K562 (cell line): ENCODE measurements around the gene IL17RA. TPM values are rescaled to one million over a fixed set of nuclear protein-coding genes. Genes with fewer than 3 reads are reported as not detected.

ENCODE experiments used
- ATAC-seq: fragments of 200-7000 bp; cut with Tn5 transposase; 3 replicates; pipeline ENCODE4 v1.9.1; 2020; ENCODE audit warnings: moderate library complexity
- BruUV-seq: library from RNA; stranded (reverse); fragments of 400-500 nt; replicated peaks from 2 replicates; lab custom pipeline; 2021; lab: Mats Ljungman, UMichigan
- CTCF ChIA-PET: fragments of 300-600 bp; formaldehyde crosslinking; extraction: SDS; loops from one replicate; lab custom pipeline; 2021; ENCODE audit warnings: low intra/inter-chr PET ratio; lab: Yijun Ruan, JAX
- POLR2A ChIA-PET: fragments of 300-600, 350-650 bp; sonication (Branson Sonifier 250); formaldehyde crosslinking; extraction: SDS; loops from one replicate; lab custom pipeline; 2021; ENCODE audit warnings: antibody characterized with exemption, inconsistent platforms; lab: Yijun Ruan, JAX
- DNase-seq, 4 experiments: peaks; one replicate each; pipeline versions ENCODE4 v3.0.0 to v3.0.0-alpha.2; 2011 to 2018; ENCODE audit warnings: low spot score in 3 of 4, mixed read lengths in 3 of 4; ENCODE audit errors: extremely low read depth in 1 of 4
- FAIRE-seq: peaks from 2 replicates; lab custom pipeline; 2011; peaks lifted over from hg19 to GRCh38; lab: Jason Lieb, UNC
- H2AFZ ChIP-seq: 2 replicates; pipeline ENCODE4 v1.6.0; 2011; ENCODE audit warnings: low read depth, low read length, control low read depth, inconsistent platforms
- H3K27ac ChIP-seq: fragments of 200-600 bp; 3 replicates; pipeline ENCODE4 v1.8.0; 2011; ENCODE audit warnings: low read depth, mild to moderate bottlenecking, control low read depth, inconsistent platforms, low read length, moderate library complexity, mixed read lengths; ENCODE audit errors: extremely low read depth
- H3K27me3 ChIP-seq, 2 experiments: fragments of 300-600 bp in 1 of 2; 2 replicates in 1 of 2; 3 replicates in 1 of 2; pipeline versions ENCODE4 v1.6.0 to v1.8.0; 2011; ENCODE audit warnings: inconsistent platforms in 2 of 2, low read length in 2 of 2, mild to moderate bottlenecking in 1 of 2, mixed read lengths in 1 of 2, moderate library complexity in 1 of 2; ENCODE audit not compliant: control insufficient read depth in 2 of 2, insufficient read depth in 2 of 2
- H3K36me3 ChIP-seq: fragments of 300-600 bp; 3 replicates; pipeline ENCODE4 v1.8.0; 2011; ENCODE audit warnings: mild to moderate bottlenecking, low read length, inconsistent platforms; ENCODE audit not compliant: control insufficient read depth, insufficient read depth
- H3K4me1 ChIP-seq, 2 experiments: fragments of 200-600 bp in 1 of 2; replicated peaks in 1 of 2; 2 replicates in 1 of 2; 3 replicates in 1 of 2; pipeline versions ENCODE4 v1.5.1 to v1.8.0; 2011; ENCODE audit warnings: inconsistent platforms in 2 of 2, low read length in 2 of 2, mild to moderate bottlenecking in 1 of 2, mixed read lengths in 1 of 2, moderate library complexity in 1 of 2; ENCODE audit not compliant: control insufficient read depth in 2 of 2, insufficient read depth in 2 of 2
- H3K4me2 ChIP-seq: 2 replicates; pipeline ENCODE4 v1.6.1; 2011; ENCODE audit warnings: low read length, control low read depth, inconsistent platforms, mixed read lengths; ENCODE audit not compliant: insufficient read depth
- H3K4me3 ChIP-seq: fragments of 200-600 bp; sonication (generic), shearing (Covaris generic); 2 replicates; pipeline ENCODE4 v1.5.1; 2016; ENCODE audit warnings: control low read depth, inconsistent platforms
- H3K79me2 ChIP-seq: fragments of 200-600 bp; 3 replicates; pipeline ENCODE4 v1.8.0; 2011; ENCODE audit warnings: low read length, inconsistent platforms; ENCODE audit not compliant: control insufficient read depth, insufficient read depth
- H3K9ac ChIP-seq, 2 experiments: 2 replicates each; pipeline versions ENCODE4 v1.6.0 to v1.6.1; 2011; ENCODE audit warnings: low read depth in 2 of 2, low read length in 2 of 2, control low read depth in 1 of 2, inconsistent platforms in 1 of 2, mild to moderate bottlenecking in 1 of 2, mixed read lengths in 1 of 2; ENCODE audit not compliant: insufficient read depth in 1 of 2
- H3K9me1 ChIP-seq: one replicate; pipeline ENCODE4 v1.6.0; 2011; ENCODE audit warnings: inconsistent platforms, mild to moderate bottlenecking, low read length, moderate library complexity; ENCODE audit not compliant: control insufficient read depth, insufficient read depth
- H3K9me3 ChIP-seq: replicated peaks from 2 replicates; pipeline ENCODE4 v1.5.1; 2011; ENCODE audit warnings: low read depth, low read length, inconsistent platforms; ENCODE audit not compliant: control insufficient read depth, insufficient read depth
- H4K20me1 ChIP-seq: replicated peaks from 2 replicates; pipeline ENCODE4 v1.6.1; 2011; ENCODE audit warnings: low read length, inconsistent platforms, mixed read lengths; ENCODE audit not compliant: control insufficient read depth, insufficient read depth
- EZH2 ChIP-seq: IDR thresholded peaks from 2 replicates; pipeline ENCODE4 v1.6.1; 2012; ENCODE audit warnings: low read depth, mild to moderate bottlenecking, inconsistent platforms, low read length, borderline replicate concordance
- SMARCA4 ChIP-seq: fragments of 450-650 bp; IDR thresholded peaks from 2 replicates; pipeline ENCODE4 v1.6.1; 2016
- ZNF224 ChIP-seq: sonication (generic); formaldehyde crosslinking; IDR thresholded peaks from 2 replicates; pipeline ENCODE4 v1.8.0; 2022; ENCODE audit warnings: mild to moderate bottlenecking, missing genetic modification reagents
- ZNF274 ChIP-seq: IDR thresholded peaks from 2 replicates; pipeline ENCODE4 v1.6.1; 2011; ENCODE audit warnings: low read depth, mild to moderate bottlenecking, low read length, moderate library complexity, borderline replicate concordance
- whole genome bisulfite sequencing: fragments of 100-300 bp; shearing (Covaris generic); methylation state at CpG from one replicate; pipeline ENCODE4 v1.1.6; 2016; ENCODE audit warnings: low coverage, mixed read lengths; ENCODE audit not compliant: insufficient coverage; ENCODE audit errors: missing lambda C conversion rate; 5-methylcytosine and 5-hydroxymethylcytosine counted together
- in situ Hi-C: fragments of 300-500 bp; cut with MboI; formaldehyde crosslinking; loops from 4 replicates; pipeline ENCODE4 v1.15.0; 2018; ENCODE audit warnings: inconsistent platforms, mixed read lengths
- intact Hi-C: fragments of 100-400 bp; cut with micrococcal nuclease; formaldehyde crosslinking; loops from 2 replicates; pipeline ENCODE4 v1.14.2; 2022
- polyA plus RNA-seq, 8 experiments: library from polyadenylated mRNA; depleted of rRNA in 4 of 8; stranded (reverse) in 5 of 8; unstranded in 3 of 8; fragments of >200 nt; fragmentation: Nextera tagmentation in 2 of 8; fragmentation: Illumina TruSeq in 1 of 8; extraction: Ambion mirVana in 2 of 8; extraction: Trizol in 1 of 8; gene quantifications; 2 replicates each; pipeline versions ENCODE4 v1.2.1 to v1.2.3, GENCODE V29; 2011 to 2014; ENCODE audit warnings: inconsistent platforms in 1 of 8, missing spikeins in 1 of 8
- total RNA-seq, 7 experiments: library from RNA; depleted of rRNA in 6 of 7; stranded (reverse); fragments of >200 nt in 6 of 7; fragmentation: Illumina TruSeq in 2 of 7; extraction: Trizol in 2 of 7; gene quantifications; 2 replicates each; pipeline versions ENCODE4 v1.2.1 to v1.2.3, GENCODE V29; 2011 to 2021; ENCODE audit warnings: low replicate concordance in 1 of 7
- TF ChIP-seq, protein P1 (sequence below), 2 experiments: IDR thresholded peaks in 1 of 2; conservative IDR thresholded peaks in 1 of 2; 2 replicates each; pipeline ENCODE4 v1.6.1; 2016; ENCODE audit warnings: low read depth in 2 of 2, mild to moderate bottlenecking in 1 of 2, missing compliant biosample characterization in 1 of 2, missing genetic modification characterization in 1 of 2, moderate library complexity in 1 of 2
- TF ChIP-seq, protein P2 (sequence below): fragments of 200-600 bp; sonication (generic); IDR thresholded peaks from one replicate; pipeline ENCODE4 v1.6.1; 2012; ENCODE audit warnings: mild to moderate bottlenecking, low read depth, low read length, inconsistent platforms

Gene IL17RA
- total and polyA plus RNA-seq, 9 of the 15 experiments (the other 6 are each of a cell fraction or from before 2014, with no cell fraction given): 0.17 to 11.8 (median 3.7) TPM

DNA sequence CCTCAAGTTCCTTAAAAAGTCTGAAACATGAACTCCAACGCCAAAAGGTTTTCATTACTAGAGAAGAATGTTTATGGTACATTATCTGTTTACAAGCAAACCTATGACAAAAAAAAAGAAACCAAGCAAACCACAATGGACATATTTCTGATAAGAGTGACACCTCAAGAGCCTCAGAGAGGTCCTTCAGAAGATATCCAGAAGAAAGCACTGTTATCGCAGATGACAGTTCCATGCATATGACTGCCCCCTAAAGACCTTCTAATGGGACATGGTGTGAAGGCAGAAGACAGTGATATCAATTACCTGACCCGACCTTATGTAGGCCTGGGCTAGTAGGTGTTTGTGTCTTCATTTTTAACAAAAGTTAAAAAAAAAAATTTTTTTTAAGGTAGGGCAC, 71.1 kb downstream of the IL17RA start:
- Histone ChIP-seq H3K36me3 (peaks cover 7% of the 10 kb centered on the region; the same call in 2 of the 3 replicates), H3K4me3 (no peak overlapping the region), H3K9me1 (no peaks in the 10 kb centered on the region), H3K27me3 (no peaks in the 10 kb centered on the region), H3K9ac (no peak overlapping the region), H3K4me1 (peaks cover 12 to 23% of the 10 kb centered on the region in 2 experiments; a peak in 4 of 5 replicates), H3K79me2 (peaks cover 17% of the 10 kb centered on the region), H3K9me3 (no peaks in the 10 kb centered on the region), H3K4me2 (0 out of 2 replicates have a peak overlapping the region, but pooled peaks have one; percentile 17), H2AFZ (no peak overlapping the region), H4K20me1 (peaks cover 10% of the 10 kb centered on the region), H3K27ac (no peak overlapping the region)
- ATAC-seq (peak; percentile 36), FAIRE-seq (peak; percentile 78), DNase-seq (peak in 3 of 4 experiments; percentile 29 to 61 (median 39))
- CTCF ChIA-PET: no interaction called here
- no TSS peak for BruUV-seq
- intact Hi-C loops: no loop called here
- WGBS: 5% methylated on average over 3 of the region's 3 CpGs
- POLR2A ChIA-PET: no interaction called here
- in situ Hi-C loops: no loop called here
- TF ChIP-seq EZH2: no peak
- TF ChIP-seq, protein P1, sequence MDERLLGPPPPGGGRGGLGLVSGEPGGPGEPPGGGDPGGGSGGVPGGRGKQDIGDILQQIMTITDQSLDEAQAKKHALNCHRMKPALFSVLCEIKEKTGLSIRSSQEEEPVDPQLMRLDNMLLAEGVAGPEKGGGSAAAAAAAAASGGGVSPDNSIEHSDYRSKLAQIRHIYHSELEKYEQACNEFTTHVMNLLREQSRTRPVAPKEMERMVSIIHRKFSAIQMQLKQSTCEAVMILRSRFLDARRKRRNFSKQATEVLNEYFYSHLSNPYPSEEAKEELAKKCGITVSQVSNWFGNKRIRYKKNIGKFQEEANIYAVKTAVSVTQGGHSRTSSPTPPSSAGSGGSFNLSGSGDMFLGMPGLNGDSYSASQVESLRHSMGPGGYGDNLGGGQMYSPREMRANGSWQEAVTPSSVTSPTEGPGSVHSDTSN (CRISPR knock-in tag; IDR thresholded peaks at IDR 0.05; ENCODE audit: low read depth): no peak
- TF ChIP-seq, protein P1 (tag; conservative IDR thresholded peaks at IDR 0.05; ENCODE audit: low read depth): peak; percentile 67
- TF ChIP-seq, protein P2, sequence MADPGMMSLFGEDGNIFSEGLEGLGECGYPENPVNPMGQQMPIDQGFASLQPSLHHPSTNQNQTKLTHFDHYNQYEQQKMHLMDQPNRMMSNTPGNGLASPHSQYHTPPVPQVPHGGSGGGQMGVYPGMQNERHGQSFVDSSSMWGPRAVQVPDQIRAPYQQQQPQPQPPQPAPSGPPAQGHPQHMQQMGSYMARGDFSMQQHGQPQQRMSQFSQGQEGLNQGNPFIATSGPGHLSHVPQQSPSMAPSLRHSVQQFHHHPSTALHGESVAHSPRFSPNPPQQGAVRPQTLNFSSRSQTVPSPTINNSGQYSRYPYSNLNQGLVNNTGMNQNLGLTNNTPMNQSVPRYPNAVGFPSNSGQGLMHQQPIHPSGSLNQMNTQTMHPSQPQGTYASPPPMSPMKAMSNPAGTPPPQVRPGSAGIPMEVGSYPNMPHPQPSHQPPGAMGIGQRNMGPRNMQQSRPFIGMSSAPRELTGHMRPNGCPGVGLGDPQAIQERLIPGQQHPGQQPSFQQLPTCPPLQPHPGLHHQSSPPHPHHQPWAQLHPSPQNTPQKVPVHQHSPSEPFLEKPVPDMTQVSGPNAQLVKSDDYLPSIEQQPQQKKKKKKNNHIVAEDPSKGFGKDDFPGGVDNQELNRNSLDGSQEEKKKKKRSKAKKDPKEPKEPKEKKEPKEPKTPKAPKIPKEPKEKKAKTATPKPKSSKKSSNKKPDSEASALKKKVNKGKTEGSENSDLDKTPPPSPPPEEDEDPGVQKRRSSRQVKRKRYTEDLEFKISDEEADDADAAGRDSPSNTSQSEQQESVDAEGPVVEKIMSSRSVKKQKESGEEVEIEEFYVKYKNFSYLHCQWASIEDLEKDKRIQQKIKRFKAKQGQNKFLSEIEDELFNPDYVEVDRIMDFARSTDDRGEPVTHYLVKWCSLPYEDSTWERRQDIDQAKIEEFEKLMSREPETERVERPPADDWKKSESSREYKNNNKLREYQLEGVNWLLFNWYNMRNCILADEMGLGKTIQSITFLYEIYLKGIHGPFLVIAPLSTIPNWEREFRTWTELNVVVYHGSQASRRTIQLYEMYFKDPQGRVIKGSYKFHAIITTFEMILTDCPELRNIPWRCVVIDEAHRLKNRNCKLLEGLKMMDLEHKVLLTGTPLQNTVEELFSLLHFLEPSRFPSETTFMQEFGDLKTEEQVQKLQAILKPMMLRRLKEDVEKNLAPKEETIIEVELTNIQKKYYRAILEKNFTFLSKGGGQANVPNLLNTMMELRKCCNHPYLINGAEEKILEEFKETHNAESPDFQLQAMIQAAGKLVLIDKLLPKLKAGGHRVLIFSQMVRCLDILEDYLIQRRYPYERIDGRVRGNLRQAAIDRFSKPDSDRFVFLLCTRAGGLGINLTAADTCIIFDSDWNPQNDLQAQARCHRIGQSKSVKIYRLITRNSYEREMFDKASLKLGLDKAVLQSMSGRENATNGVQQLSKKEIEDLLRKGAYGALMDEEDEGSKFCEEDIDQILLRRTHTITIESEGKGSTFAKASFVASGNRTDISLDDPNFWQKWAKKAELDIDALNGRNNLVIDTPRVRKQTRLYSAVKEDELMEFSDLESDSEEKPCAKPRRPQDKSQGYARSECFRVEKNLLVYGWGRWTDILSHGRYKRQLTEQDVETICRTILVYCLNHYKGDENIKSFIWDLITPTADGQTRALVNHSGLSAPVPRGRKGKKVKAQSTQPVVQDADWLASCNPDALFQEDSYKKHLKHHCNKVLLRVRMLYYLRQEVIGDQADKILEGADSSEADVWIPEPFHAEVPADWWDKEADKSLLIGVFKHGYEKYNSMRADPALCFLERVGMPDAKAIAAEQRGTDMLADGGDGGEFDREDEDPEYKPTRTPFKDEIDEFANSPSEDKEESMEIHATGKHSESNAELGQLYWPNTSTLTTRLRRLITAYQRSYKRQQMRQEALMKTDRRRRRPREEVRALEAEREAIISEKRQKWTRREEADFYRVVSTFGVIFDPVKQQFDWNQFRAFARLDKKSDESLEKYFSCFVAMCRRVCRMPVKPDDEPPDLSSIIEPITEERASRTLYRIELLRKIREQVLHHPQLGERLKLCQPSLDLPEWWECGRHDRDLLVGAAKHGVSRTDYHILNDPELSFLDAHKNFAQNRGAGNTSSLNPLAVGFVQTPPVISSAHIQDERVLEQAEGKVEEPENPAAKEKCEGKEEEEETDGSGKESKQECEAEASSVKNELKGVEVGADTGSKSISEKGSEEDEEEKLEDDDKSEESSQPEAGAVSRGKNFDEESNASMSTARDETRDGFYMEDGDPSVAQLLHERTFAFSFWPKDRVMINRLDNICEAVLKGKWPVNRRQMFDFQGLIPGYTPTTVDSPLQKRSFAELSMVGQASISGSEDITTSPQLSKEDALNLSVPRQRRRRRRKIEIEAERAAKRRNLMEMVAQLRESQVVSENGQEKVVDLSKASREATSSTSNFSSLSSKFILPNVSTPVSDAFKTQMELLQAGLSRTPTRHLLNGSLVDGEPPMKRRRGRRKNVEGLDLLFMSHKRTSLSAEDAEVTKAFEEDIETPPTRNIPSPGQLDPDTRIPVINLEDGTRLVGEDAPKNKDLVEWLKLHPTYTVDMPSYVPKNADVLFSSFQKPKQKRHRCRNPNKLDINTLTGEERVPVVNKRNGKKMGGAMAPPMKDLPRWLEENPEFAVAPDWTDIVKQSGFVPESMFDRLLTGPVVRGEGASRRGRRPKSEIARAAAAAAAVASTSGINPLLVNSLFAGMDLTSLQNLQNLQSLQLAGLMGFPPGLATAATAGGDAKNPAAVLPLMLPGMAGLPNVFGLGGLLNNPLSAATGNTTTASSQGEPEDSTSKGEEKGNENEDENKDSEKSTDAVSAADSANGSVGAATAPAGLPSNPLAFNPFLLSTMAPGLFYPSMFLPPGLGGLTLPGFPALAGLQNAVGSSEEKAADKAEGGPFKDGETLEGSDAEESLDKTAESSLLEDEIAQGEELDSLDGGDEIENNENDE: no peak
- TF ChIP-seq SMARCA4: peak; percentile 63; the same call in 1 of the 2 replicates
- TF ChIP-seq ZNF224 (CRISPR knock-in tag): no peak
- TF ChIP-seq ZNF274: no peak
